HepG2 (cell line): ENCODE data around the gene NOTUM. TPM values are rescaled to one million over a fixed set of nuclear protein-coding genes. Genes with fewer than 3 reads are reported as not detected.
A peak's percentile ranks its signal among the peaks of the same experiment; 100 is the strongest.

Source experiments
- GFI1 ChIP-seq: sonication (generic); formaldehyde crosslinking; IDR thresholded peaks from 2 replicates; pipeline ENCODE4 v1.5.0; 2020; ENCODE audit warnings: missing genetic modification reagents, mild to moderate bottlenecking, borderline replicate concordance
- HOXA9 ChIP-seq: sonication (generic); formaldehyde crosslinking; IDR thresholded peaks from 2 replicates; pipeline ENCODE4 v1.8.1; 2022; ENCODE audit warnings: missing genetic modification reagents, mild to moderate bottlenecking, moderate library complexity, borderline replicate concordance
- JUNB ChIP-seq: sonication (generic); formaldehyde crosslinking; IDR thresholded peaks from 2 replicates; pipeline ENCODE4 v1.8.0; 2022; ENCODE audit warnings: missing genetic modification reagents, mild to moderate bottlenecking, borderline replicate concordance
- MAFF ChIP-seq: IDR thresholded peaks from 2 replicates; pipeline ENCODE4 v1.6.1; 2011; ENCODE audit warnings: low read depth, low read length, improper control_type of control experiment
- MIER3 ChIP-seq: IDR thresholded peaks from 2 replicates; pipeline ENCODE4 v1.6.1; 2016; ENCODE audit warnings: missing compliant biosample characterization, borderline replicate concordance
- PCBP1 ChIP-seq: fragments of 200-400 bp; formaldehyde crosslinking; IDR thresholded peaks from 2 replicates; pipeline ENCODE4 v1.6.1; 2017; ENCODE audit warnings: mild to moderate bottlenecking, low read depth, low read length, borderline replicate concordance
- PRMT3 ChIP-seq: sonication (generic); formaldehyde crosslinking; IDR thresholded peaks from 2 replicates; pipeline ENCODE4 v1.8.1; 2022; ENCODE audit warnings: low read depth, mild to moderate bottlenecking, moderate library complexity, missing genetic modification reagents, borderline replicate concordance
- ZNF143 ChIP-seq: sonication (generic); formaldehyde crosslinking; IDR thresholded peaks from 2 replicates; pipeline ENCODE4 v1.4.0; 2020; ENCODE audit warnings: missing genetic modification reagents
- ZNF282 ChIP-seq: fragments of 450-650 bp; IDR thresholded peaks from 2 replicates; pipeline ENCODE4 v1.6.1; 2018; ENCODE audit not compliant: partially characterized antibody
- ZNF530 ChIP-seq: sonication (generic); formaldehyde crosslinking; IDR thresholded peaks from 2 replicates; pipeline ENCODE4 v1.5.0; 2020; ENCODE audit warnings: low read depth, mild to moderate bottlenecking, missing genetic modification reagents
- ZNF709 ChIP-seq: sonication (generic); formaldehyde crosslinking; IDR thresholded peaks from 2 replicates; pipeline ENCODE4 v1.5.0; 2020; ENCODE audit warnings: mild to moderate bottlenecking, missing genetic modification reagents
- ZNF724P ChIP-seq: sonication (generic); formaldehyde crosslinking; IDR thresholded peaks from 2 replicates; pipeline ENCODE4 v1.8.0; 2022; ENCODE audit warnings: missing genetic modification reagents, borderline replicate concordance
- ZNF790 ChIP-seq: sonication (generic); formaldehyde crosslinking; IDR thresholded peaks from 2 replicates; pipeline ENCODE4 v1.8.0; 2022; ENCODE audit warnings: missing genetic modification reagents, mild to moderate bottlenecking, borderline replicate concordance
- ZNF879 ChIP-seq: sonication (generic); formaldehyde crosslinking; IDR thresholded peaks from 2 replicates; pipeline ENCODE4 v1.8.1; 2023; ENCODE audit warnings: missing genetic modification reagents
- ZNF891 ChIP-seq: sonication (generic); formaldehyde crosslinking; IDR thresholded peaks from 2 replicates; pipeline ENCODE4 v1.5.0; 2020; ENCODE audit warnings: mild to moderate bottlenecking, missing genetic modification reagents
- ZSCAN31 ChIP-seq: sonication (generic); formaldehyde crosslinking; IDR thresholded peaks from 2 replicates; pipeline ENCODE4 v1.5.0; 2020; ENCODE audit warnings: low read depth, mild to moderate bottlenecking, missing genetic modification reagents
- polyA plus RNA-seq, 8 experiments: library from polyadenylated mRNA; depleted of rRNA in 3 of 8; stranded (reverse) in 7 of 8; unstranded in 1 of 8; fragments of >200 nt; fragmentation: Illumina TruSeq in 4 of 8; extraction: Trizol in 4 of 8; gene quantifications; 2 replicates each; pipeline versions ENCODE4 v1.2.1 to v1.2.3, GENCODE V29; 2011 to 2016; ENCODE audit warnings: low read depth in 4 of 8, missing spikeins in 1 of 8, mixed read lengths in 1 of 8; ENCODE audit not compliant: insufficient read depth in 1 of 8
- total RNA-seq, 5 experiments: library from RNA; depleted of rRNA; stranded (reverse); fragments of >200 nt; fragmentation: Illumina TruSeq; extraction: Trizol; gene quantifications; 2 replicates each; pipeline ENCODE4 v1.2.3, GENCODE V29; 2016; ENCODE audit warnings: low read depth in 1 of 5
- TF ChIP-seq, protein P1 (sequence below): sonication (generic); formaldehyde crosslinking; IDR thresholded peaks from 2 replicates; pipeline ENCODE4 v1.5.1; 2020; ENCODE audit warnings: mild to moderate bottlenecking, missing genetic modification reagents, moderate library complexity
- TF ChIP-seq, protein P2 (sequence below): fragments of 450-650 bp; IDR thresholded peaks from 2 replicates; pipeline ENCODE4 v1.6.1; 2017; ENCODE audit warnings: mild to moderate bottlenecking
- TF ChIP-seq, protein P3 (sequence below): IDR thresholded peaks from 2 replicates; pipeline ENCODE4 v1.6.1; 2018; ENCODE audit warnings: missing genetic modification reagents
- TF ChIP-seq, protein P4 (sequence below): sonication (generic); formaldehyde crosslinking; IDR thresholded peaks from 2 replicates; pipeline ENCODE4 v1.5.0; 2020; ENCODE audit warnings: missing genetic modification reagents

Gene NOTUM
- total and polyA plus RNA-seq, 2 of the 13 experiments (the other 11 are each of a cell fraction or from before 2014, with no cell fraction given) = 150 to 160 TPM

DNA sequence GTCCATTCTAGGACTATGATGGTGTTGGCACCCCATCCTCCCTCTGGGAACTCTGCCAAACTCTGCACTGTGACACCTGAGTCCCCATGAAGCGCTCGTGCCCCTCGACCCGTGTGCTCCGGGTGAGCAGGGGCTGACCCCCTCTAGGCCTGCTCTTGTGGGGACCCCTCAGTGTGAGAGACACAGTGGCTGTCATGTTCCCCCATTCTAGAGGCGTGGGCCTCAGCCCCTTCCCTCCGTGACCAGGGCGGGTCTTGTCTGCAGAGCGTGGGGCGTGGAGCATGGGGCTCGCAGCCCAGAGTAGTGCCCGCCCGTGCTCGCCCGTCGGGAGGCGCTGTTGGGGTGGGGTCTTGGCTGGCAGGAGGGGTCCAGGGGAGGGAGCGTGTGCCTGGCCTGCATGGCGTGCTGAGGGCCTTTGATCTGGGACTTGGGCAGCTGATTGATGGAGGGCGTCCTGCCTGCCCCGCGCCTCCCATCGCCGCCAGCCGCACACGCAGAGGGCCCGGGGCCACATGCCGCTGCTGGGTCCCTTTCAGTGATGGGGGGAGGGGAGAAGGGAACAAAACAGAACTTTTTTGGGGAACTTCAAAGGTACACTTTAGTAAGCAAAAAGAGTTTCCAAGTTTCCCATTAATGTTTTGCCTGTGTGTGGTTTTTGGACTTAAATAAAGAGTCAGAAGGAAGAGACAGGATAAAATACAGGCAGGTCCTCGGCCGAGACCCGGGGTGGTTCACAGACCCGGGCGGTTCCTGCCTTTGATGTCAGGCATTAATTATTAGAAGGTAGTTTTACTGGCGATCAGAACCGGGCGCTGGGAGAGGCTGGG is 39.2 kb upstream of the NOTUM start (continued):
- 0 out of 2 replicates have a peak, but pooled peaks have one; percentile 30 for TF ChIP-seq JUNB (CRISPR knock-in tag)
- TF ChIP-seq, protein P1, sequence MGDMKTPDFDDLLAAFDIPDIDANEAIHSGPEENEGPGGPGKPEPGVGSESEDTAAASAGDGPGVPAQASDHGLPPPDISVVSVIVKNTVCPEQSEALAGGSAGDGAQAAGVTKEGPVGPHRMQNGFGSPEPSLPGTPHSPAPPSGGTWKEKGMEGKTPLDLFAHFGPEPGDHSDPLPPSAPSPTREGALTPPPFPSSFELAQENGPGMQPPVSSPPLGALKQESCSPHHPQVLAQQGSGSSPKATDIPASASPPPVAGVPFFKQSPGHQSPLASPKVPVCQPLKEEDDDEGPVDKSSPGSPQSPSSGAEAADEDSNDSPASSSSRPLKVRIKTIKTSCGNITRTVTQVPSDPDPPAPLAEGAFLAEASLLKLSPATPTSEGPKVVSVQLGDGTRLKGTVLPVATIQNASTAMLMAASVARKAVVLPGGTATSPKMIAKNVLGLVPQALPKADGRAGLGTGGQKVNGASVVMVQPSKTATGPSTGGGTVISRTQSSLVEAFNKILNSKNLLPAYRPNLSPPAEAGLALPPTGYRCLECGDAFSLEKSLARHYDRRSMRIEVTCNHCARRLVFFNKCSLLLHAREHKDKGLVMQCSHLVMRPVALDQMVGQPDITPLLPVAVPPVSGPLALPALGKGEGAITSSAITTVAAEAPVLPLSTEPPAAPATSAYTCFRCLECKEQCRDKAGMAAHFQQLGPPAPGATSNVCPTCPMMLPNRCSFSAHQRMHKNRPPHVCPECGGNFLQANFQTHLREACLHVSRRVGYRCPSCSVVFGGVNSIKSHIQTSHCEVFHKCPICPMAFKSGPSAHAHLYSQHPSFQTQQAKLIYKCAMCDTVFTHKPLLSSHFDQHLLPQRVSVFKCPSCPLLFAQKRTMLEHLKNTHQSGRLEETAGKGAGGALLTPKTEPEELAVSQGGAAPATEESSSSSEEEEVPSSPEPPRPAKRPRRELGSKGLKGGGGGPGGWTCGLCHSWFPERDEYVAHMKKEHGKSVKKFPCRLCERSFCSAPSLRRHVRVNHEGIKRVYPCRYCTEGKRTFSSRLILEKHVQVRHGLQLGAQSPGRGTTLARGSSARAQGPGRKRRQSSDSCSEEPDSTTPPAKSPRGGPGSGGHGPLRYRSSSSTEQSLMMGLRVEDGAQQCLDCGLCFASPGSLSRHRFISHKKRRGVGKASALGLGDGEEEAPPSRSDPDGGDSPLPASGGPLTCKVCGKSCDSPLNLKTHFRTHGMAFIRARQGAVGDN (CRISPR knock-in tag) = peak; percentile 78
- no peak; the same call in 1 of the 2 replicates for TF ChIP-seq HOXA9
- TF ChIP-seq ZSCAN31 (CRISPR knock-in tag) = no peak
- TF ChIP-seq, protein P2, sequence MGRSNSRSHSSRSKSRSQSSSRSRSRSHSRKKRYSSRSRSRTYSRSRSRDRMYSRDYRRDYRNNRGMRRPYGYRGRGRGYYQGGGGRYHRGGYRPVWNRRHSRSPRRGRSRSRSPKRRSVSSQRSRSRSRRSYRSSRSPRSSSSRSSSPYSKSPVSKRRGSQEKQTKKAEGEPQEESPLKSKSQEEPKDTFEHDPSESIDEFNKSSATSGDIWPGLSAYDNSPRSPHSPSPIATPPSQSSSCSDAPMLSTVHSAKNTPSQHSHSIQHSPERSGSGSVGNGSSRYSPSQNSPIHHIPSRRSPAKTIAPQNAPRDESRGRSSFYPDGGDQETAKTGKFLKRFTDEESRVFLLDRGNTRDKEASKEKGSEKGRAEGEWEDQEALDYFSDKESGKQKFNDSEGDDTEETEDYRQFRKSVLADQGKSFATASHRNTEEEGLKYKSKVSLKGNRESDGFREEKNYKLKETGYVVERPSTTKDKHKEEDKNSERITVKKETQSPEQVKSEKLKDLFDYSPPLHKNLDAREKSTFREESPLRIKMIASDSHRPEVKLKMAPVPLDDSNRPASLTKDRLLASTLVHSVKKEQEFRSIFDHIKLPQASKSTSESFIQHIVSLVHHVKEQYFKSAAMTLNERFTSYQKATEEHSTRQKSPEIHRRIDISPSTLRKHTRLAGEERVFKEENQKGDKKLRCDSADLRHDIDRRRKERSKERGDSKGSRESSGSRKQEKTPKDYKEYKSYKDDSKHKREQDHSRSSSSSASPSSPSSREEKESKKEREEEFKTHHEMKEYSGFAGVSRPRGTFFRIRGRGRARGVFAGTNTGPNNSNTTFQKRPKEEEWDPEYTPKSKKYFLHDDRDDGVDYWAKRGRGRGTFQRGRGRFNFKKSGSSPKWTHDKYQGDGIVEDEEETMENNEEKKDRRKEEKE = no peak
- peak; percentile 54; the same call in 1 of the 2 replicates for TF ChIP-seq PRMT3 (CRISPR knock-in tag)
- TF ChIP-seq ZNF879 = no peak
- TF ChIP-seq MAFF = no peak
- TF ChIP-seq PCBP1 = no peak
- TF ChIP-seq, protein P3, sequence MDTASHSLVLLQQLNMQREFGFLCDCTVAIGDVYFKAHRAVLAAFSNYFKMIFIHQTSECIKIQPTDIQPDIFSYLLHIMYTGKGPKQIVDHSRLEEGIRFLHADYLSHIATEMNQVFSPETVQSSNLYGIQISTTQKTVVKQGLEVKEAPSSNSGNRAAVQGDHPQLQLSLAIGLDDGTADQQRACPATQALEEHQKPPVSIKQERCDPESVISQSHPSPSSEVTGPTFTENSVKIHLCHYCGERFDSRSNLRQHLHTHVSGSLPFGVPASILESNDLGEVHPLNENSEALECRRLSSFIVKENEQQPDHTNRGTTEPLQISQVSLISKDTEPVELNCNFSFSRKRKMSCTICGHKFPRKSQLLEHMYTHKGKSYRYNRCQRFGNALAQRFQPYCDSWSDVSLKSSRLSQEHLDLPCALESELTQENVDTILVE = no peak
- no peak; the same call in 1 of the 2 replicates for TF ChIP-seq ZNF891
- TF ChIP-seq MIER3 (CRISPR knock-in tag) = no peak
- TF ChIP-seq ZNF709 (CRISPR knock-in tag) = peak; percentile 23
- no peak; the same call in 1 of the 2 replicates for TF ChIP-seq GFI1
- no peak; the same call in 1 of the 2 replicates for TF ChIP-seq ZNF143 (CRISPR knock-in tag)
- TF ChIP-seq ZNF790 (CRISPR knock-in tag) = no peak
- TF ChIP-seq ZNF282 = no peak
- TF ChIP-seq ZNF530 = 0 out of 2 replicates have a peak, but pooled peaks have one; percentile 80
- TF ChIP-seq, protein P4, sequence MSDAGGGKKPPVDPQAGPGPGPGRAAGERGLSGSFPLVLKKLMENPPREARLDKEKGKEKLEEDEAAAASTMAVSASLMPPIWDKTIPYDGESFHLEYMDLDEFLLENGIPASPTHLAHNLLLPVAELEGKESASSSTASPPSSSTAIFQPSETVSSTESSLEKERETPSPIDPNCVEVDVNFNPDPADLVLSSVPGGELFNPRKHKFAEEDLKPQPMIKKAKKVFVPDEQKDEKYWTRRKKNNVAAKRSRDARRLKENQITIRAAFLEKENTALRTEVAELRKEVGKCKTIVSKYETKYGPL (CRISPR knock-in tag) = no peak
- TF ChIP-seq ZNF724P = no peak
